WERI-Rb-1 (cell line): ENCODE results near the gene PARP3.
A peak's percentile ranks its signal among the peaks of the same experiment; 100 is the strongest.

Experiments used
- DNase-seq: peaks from one replicate; pipeline ENCODE4 v3.0.0-alpha.2; 2020
- H3K27ac ChIP-seq: fragments of 250-450 bp; sonication (Bioruptor Pico); 2 replicates; pipeline ENCODE4 v1.5.1; 2020; ENCODE audit warnings: mild to moderate bottlenecking, moderate library complexity
- H3K27me3 ChIP-seq: fragments of 250-450 bp; sonication (Bioruptor Pico); 2 replicates; pipeline ENCODE4 v1.5.1; 2021; ENCODE audit warnings: mild to moderate bottlenecking, low read depth, moderate library complexity; ENCODE audit not compliant: insufficient read depth, severe bottlenecking
- H3K36me3 ChIP-seq: fragments of 250-450 bp; sonication (Bioruptor Pico); 2 replicates; pipeline ENCODE4 v1.5.1; 2020; ENCODE audit warnings: mild to moderate bottlenecking, moderate library complexity
- H3K4me3 ChIP-seq: 2 replicates; pipeline ENCODE4 v1.5.1; 2011; ENCODE audit warnings: low read depth, mild to moderate bottlenecking, control low read depth, low read length
- H3K9me3 ChIP-seq: fragments of 250-450 bp; sonication (Bioruptor Pico); 2 replicates; pipeline ENCODE4 v1.5.1; 2021; ENCODE audit warnings: mild to moderate bottlenecking, moderate library complexity; ENCODE audit not compliant: severe bottlenecking
- TF ChIP-seq, protein P1 (sequence below): IDR thresholded peaks from 2 replicates; pipeline ENCODE4 v1.5.1; 2011; ENCODE audit warnings: low read depth, mild to moderate bottlenecking, control low read depth, inconsistent platforms, low read length

PARP3 gene

DNA sequence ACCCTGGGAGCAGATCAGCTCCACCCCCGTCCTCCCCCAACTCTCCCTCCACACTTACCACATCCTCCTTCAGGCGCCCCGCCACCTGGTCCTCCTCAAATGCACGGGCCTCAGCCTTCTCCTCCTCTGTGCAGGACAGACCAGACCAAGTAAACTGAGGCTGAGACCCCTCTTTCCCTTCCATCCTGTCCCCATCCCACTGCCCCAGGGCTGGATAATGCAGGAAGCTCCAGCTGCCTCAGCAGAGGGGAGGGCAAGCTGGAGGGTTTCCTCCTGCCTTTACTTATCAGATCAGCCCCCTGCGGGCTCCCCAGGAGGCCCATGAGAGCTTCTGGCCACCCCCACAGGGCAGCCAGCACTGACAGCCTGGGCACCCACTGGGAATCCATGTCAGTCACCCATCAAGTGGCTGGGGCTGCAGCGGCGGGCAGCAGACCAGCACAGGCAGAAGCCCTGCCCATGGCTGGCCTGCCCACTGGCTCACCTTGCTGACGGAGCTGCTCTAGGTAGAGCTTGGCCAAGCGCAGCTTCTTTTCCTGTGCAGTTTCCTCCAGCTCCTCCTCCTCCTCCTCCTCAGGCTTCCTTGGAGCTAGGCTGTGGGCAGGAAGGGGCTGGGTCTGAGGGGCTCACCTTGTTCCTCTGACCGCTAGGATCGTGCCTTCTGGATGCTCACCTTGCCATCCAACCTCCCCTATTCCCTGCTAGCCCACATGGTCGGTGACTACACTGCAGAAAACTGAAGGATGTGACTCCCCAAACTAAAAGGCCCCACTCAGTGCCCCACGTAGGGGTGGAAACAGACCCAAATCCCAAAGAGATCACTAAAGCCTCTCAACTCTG, 4.3 kb upstream of the PARP3 start:
- Histone ChIP-seq H3K27ac (no peak overlapping the region), H3K36me3 (peaks cover 52% of the 10 kb centered on the region), H3K4me3 (no peak overlapping the region), H3K27me3 (no peaks in the 10 kb centered on the region), H3K9me3 (no peaks in the 10 kb centered on the region)
- no peak for DNase-seq
- TF ChIP-seq, protein P1, sequence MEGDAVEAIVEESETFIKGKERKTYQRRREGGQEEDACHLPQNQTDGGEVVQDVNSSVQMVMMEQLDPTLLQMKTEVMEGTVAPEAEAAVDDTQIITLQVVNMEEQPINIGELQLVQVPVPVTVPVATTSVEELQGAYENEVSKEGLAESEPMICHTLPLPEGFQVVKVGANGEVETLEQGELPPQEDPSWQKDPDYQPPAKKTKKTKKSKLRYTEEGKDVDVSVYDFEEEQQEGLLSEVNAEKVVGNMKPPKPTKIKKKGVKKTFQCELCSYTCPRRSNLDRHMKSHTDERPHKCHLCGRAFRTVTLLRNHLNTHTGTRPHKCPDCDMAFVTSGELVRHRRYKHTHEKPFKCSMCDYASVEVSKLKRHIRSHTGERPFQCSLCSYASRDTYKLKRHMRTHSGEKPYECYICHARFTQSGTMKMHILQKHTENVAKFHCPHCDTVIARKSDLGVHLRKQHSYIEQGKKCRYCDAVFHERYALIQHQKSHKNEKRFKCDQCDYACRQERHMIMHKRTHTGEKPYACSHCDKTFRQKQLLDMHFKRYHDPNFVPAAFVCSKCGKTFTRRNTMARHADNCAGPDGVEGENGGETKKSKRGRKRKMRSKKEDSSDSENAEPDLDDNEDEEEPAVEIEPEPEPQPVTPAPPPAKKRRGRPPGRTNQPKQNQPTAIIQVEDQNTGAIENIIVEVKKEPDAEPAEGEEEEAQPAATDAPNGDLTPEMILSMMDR: no peak

DNA sequence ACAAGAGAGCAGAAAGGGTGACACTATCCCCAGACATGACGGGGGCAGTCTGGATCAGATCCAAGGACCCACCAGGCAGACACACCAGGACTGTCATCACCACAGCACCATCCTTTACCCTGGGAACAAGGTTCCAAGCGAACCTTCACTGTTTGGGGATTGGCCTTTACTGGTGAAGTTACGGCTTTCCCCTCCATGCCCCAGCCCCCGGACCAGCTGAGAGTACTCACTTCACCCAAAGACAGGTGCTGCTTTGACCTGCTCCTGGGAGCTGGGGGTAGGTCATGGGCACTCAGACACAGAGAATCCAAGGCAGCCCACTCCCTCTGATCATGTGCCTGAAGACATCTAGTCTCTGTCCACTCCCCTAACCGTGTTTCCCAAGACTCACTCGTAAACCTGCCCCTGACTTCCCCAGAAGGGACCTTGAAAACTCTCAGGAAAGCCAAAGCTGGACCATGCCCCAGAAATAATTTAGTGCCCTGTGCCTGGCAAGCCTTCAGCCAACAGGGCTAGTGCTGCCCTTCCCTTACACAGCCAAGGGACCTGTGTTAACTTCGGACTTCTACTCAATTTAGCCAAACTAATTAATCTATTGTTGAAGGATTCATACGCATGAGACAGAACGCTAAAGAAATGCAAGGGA, 3.3 kb upstream of the PARP3 start:
- DNase-seq: no peak
- Histone ChIP-seq H3K4me3 (no peak overlapping the region), H3K9me3 (no peaks in the 10 kb centered on the region), H3K27ac (no peak overlapping the region), H3K27me3 (no peaks in the 10 kb centered on the region), H3K36me3 (peaks cover 44% of the 10 kb centered on the region)
- TF ChIP-seq, protein P1: no peak

DNA sequence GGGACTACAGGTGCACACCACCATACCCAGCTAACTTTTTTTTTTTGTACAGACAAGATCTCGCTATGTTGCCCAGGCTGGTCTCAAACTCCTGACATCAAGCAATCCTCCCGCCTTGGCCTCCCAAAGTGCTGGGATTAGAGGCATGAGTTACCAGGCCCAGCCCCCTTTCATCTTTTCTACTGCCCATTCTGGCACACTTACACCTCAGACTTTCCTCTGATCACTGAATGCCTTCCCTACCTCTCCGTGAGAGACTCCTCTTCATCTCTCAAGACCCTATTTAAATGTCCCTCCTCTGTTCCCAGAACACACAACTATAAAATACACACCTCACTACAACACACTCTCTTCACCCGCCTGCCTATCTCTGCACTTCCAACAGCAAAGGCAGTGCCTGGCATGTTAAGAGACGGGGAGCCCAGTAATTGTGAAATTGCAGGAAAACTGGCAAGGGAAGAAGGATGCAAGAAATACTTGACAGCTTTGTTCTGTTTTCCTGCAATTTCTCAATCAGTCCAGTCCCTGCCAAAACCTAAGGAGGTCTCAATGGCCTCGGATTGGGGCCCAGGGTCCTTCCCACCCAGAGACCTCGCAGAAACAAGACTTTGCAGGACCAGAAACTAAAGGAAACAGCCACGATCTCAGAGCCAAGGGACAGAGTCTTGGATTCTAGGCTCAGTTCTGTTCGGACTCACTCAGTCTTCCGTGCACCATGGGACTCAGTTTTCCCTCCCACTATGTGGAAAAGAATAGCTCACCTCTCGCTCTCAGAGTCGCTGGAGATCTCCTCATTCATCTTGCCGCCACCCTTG, 1.3 kb upstream of the PARP3 start:
- no peak for DNase-seq
- peaks cover 35% of the 10 kb centered on the region for H3K36me3 ChIP-seq

DNA sequence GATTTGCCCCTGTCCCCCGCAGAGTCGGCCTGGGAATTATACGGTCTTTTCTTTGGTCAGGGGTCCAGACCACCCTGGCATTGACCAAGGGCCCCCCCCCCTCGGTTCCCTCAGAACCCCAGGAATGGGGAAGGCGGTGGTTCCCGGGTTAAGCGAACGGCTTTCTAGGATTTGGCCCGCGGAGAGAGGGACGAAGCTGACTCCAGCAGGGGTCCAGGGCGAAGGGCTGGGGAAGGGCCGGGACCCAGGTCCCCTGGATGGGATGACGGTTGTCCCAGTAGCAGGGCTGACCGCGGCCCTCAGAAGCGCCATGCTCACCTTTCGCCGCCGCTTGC, 733 bp upstream of the PARP3 start:
- Histone ChIP-seq H3K4me3 (peak overlapping the region; percentile 81), H3K9me3 (no peaks in the 10 kb centered on the region), H3K36me3 (peaks cover 29% of the 10 kb centered on the region), H3K27me3 (no peaks in the 10 kb centered on the region), H3K27ac (peak overlapping the region; percentile 47)
- DNase-seq: no peak
- TF ChIP-seq, protein P1: no peak

More for the DNA sequence above, 1.3 kb upstream of the PARP3 start:
- Histone ChIP-seq H3K4me3 (peak overlapping the region; percentile 81), H3K27ac (peak overlapping the region; percentile 47), H3K27me3 (no peaks in the 10 kb centered on the region), H3K9me3 (no peaks in the 10 kb centered on the region)
- TF ChIP-seq, protein P1: no peak

DNA sequence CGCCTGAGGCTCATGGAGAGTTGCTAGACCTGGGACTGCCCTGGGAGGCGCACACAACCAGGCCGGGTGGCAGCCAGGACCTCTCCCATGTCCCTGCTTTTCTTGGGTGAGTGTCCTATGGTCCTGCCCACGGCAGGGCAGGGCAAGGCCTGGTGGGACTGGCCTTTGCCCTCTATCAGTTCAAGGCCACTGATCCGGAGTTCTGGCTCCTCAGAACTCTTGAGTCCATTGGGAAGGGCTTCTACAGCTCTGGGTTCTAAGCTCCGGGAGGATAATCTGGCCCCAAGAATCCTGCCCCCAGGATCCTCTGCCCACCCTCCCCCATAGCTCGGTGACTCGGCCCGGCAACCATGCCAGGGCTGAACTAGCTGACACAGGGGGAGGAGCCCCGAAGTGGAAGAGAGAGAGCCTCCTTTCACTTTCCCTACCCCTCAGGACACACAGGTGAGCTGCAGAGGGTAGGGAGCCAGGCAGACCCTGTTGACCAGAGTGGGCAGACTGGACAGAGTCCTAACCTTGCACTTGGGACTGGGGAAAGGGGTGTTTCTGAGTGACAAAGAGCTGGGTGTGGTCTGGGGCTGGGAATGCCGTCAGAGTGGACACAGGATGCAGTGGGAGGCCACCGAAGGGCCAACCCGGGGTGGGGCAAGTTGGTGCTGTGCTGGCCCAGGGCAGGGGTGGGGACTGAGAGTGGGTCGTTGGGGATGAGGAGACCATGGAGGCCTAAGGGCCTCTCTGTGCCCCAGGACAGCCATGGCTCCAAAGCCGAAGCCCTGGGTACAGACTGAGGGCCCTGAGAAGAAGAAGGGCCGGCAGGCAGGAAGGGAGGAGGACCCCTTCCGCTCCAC, 664 bp downstream of the PARP3 start:
- H3K27ac ChIP-seq: peak overlapping the region; percentile 88
- DNase-seq: peak; percentile 66
- TF ChIP-seq, protein P1: no peak
- no peaks in the 10 kb centered on the region for H3K27me3 ChIP-seq
- H3K4me3 ChIP-seq: peak overlapping the region; percentile 55
- H3K36me3 ChIP-seq: peaks cover 16% of the 10 kb centered on the region
- H3K9me3 ChIP-seq: no peaks in the 10 kb centered on the region
